Right hindlimb (tissue), 1 donor: Measurements from ENCODE around the gene CDC123.
A peak's percentile ranks its signal among the peaks of the same experiment; 100 is the strongest.
"Not testable (repeated sequence)": the region's sequence is repeated elsewhere in the genome, so short reads cannot be mapped to it uniquely, and the experiment has no call there.

Experiments used
- DNase-seq: peaks from one replicate; pipeline ENCODE4 v3.0.0-alpha.2; 2018

CDC123 gene

GRCh38 chr10:12191715-12192114 is 4.3 kb upstream of the CDC123 start:
- no peak for DNase-seq

- DNase-seq: no peak
Observed at GRCh38 chr10:12193193-12193592, 2.8 kb upstream of the CDC123 start.

GRCh38 chr10:12194752-12195271 is 1.2 kb upstream of the CDC123 start:
- peak; percentile 43 for DNase-seq

- no peak for DNase-seq
Observed at GRCh38 chr10:12195281-12195602, 746 bp upstream of the CDC123 start.

- DNase-seq: no peak
Observed at GRCh38 chr10:12196531-12197211, 683 bp downstream of the CDC123 start.

GRCh38 chr10:12198156-12198555 is 2.2 kb downstream of the CDC123 start:
- no peak for DNase-seq

- no peak for DNase-seq
Observed at GRCh38 chr10:12200850-12201249, 4.9 kb downstream of the CDC123 start.

GRCh38 chr10:12201543-12201942 is 5.6 kb downstream of the CDC123 start:
- DNase-seq: no peak

GRCh38 chr10:12202226-12202625 is 6.2 kb downstream of the CDC123 start:
- DNase-seq: no peak

GRCh38 chr10:12205082-12205481 is 9.1 kb downstream of the CDC123 start:
- no peak for DNase-seq

- DNase-seq: no peak
Observed at GRCh38 chr10:12207114-12207513, 11.1 kb downstream of the CDC123 start.

GRCh38 chr10:12208460-12208859 is 12.5 kb downstream of the CDC123 start:
- no peak for DNase-seq

- DNase-seq: no peak
Observed at GRCh38 chr10:12212454-12212853, 16.5 kb downstream of the CDC123 start.

- no peak for DNase-seq
Observed at GRCh38 chr10:12213621-12214020, 17.6 kb downstream of the CDC123 start.

- no peak for DNase-seq
Observed at GRCh38 chr10:12214093-12214492, 18.1 kb downstream of the CDC123 start.

GRCh38 chr10:12214763-12215218 is 18.8 kb downstream of the CDC123 start:
- no peak for DNase-seq

- DNase-seq: no peak
Observed at GRCh38 chr10:12218991-12219390, 23.0 kb downstream of the CDC123 start.

- DNase-seq: no peak
Observed at GRCh38 chr10:12221323-12222298, 25.6 kb downstream of the CDC123 start.

GRCh38 chr10:12225444-12225843 is 29.5 kb downstream of the CDC123 start:
- no peak for DNase-seq

- DNase-seq: not testable (repeated sequence)
Observed at GRCh38 chr10:12226438-12226837, 30.4 kb downstream of the CDC123 start.

GRCh38 chr10:12228851-12229250 is 32.9 kb downstream of the CDC123 start:
- no peak for DNase-seq

GRCh38 chr10:12234687-12235086 is 38.7 kb downstream of the CDC123 start:
- DNase-seq: not testable (repeated sequence)

- no peak for DNase-seq
Observed at GRCh38 chr10:12235116-12235694, 39.2 kb downstream of the CDC123 start.
